K562 (cell line): ENCODE results near the gene BTBD1. TPM values are rescaled to one million over a fixed set of nuclear protein-coding genes. Genes with fewer than 3 reads are reported as not detected.
"Not testable (repeated sequence)": the region's sequence is repeated elsewhere in the genome, so short reads cannot be mapped to it uniquely, and the experiment has no call there.

Experiments
- ADNP ChIP-seq: fragments of 200-800 bp; sonication (Bioruptor generic); IDR thresholded peaks from 2 replicates; pipeline ENCODE4 v1.6.1; 2016; ENCODE audit warnings: missing genetic modification characterization, missing compliant biosample characterization
- CC2D1A ChIP-seq: fragments of 450-650 bp; IDR thresholded peaks from 2 replicates; pipeline ENCODE4 v1.6.1; 2017; ENCODE audit warnings: mild to moderate bottlenecking
- CEBPG ChIP-seq, 3 experiments: fragments of 200-800 bp in 1 of 3; sonication (Bioruptor generic) in 1 of 3; sonication (generic) in 1 of 3; formaldehyde crosslinking in 1 of 3; IDR thresholded peaks in 2 of 3; conservative IDR thresholded peaks in 1 of 3; 2 replicates each; pipeline versions ENCODE4 v1.6.1 to v1.8.0; 2016 to 2022; ENCODE audit warnings: missing compliant biosample characterization in 2 of 3, missing genetic modification characterization in 2 of 3, mild to moderate bottlenecking in 1 of 3, missing genetic modification reagents in 1 of 3
- DPF2 ChIP-seq: fragments of 450-650 bp; IDR thresholded peaks from 2 replicates; pipeline ENCODE4 v1.6.1; 2016
- EHMT2 ChIP-seq: fragments of 450-650 bp; IDR thresholded peaks from 2 replicates; pipeline ENCODE4 v1.6.1; 2018; ENCODE audit warnings: antibody characterized with exemption
- FOXM1 ChIP-seq, 2 experiments: fragments of 450-650 bp in 1 of 2; sonication (generic) in 1 of 2; formaldehyde crosslinking in 1 of 2; IDR thresholded peaks; 2 replicates each; pipeline versions ENCODE4 v1.6.1 to v1.9.0; 2017 to 2022; ENCODE audit warnings: low read depth in 2 of 2, mild to moderate bottlenecking in 2 of 2, missing genetic modification reagents in 1 of 2, moderate library complexity in 1 of 2
- GABPA ChIP-seq: fragments of 200-800 bp; sonication (Bioruptor generic); conservative IDR thresholded peaks from 2 replicates; pipeline ENCODE4 v1.6.1; 2016; ENCODE audit warnings: low read depth, missing genetic modification characterization, missing compliant biosample characterization
- GATA2 ChIP-seq: sonication (generic); formaldehyde crosslinking; IDR thresholded peaks from 2 replicates; pipeline ENCODE4 v1.4.0; 2020; ENCODE audit warnings: mild to moderate bottlenecking, missing genetic modification reagents
- MEF2A ChIP-seq: IDR thresholded peaks from 2 replicates; pipeline ENCODE4 v1.6.1; 2011; ENCODE audit warnings: low read depth, mild to moderate bottlenecking, low read length, moderate library complexity; ENCODE audit not compliant: control insufficient read depth
- MYC ChIP-seq, 2 experiments: fragments of 250-450 bp in 1 of 2; sonication (Bioruptor Pico) in 1 of 2; IDR thresholded peaks; 2 replicates each; pipeline versions ENCODE4 v1.5.1 to v1.6.1; 2012 to 2021; ENCODE audit warnings: low read depth in 2 of 2, borderline replicate concordance in 1 of 2, improper control_type of control experiment in 1 of 2, low read length in 1 of 2, mild to moderate bottlenecking in 1 of 2, moderate library complexity in 1 of 2
- NCOR1 ChIP-seq: fragments of 450-650 bp; IDR thresholded peaks from 2 replicates; pipeline ENCODE4 v1.6.1; 2016; ENCODE audit warnings: mild to moderate bottlenecking, moderate library complexity
- SMARCA4 ChIP-seq: fragments of 450-650 bp; IDR thresholded peaks from 2 replicates; pipeline ENCODE4 v1.6.1; 2016
- SMARCC2 ChIP-seq: fragments of 450-650 bp; IDR thresholded peaks from 2 replicates; pipeline ENCODE4 v1.6.1; 2017; ENCODE audit warnings: antibody characterized with exemption, moderate library complexity, mild to moderate bottlenecking, low read depth
- SP1 ChIP-seq: sonication (generic); formaldehyde crosslinking; IDR thresholded peaks from 2 replicates; pipeline ENCODE4 v1.8.1; 2022; ENCODE audit warnings: mild to moderate bottlenecking, missing genetic modification reagents
- TCF3 ChIP-seq: sonication (generic); formaldehyde crosslinking; IDR thresholded peaks from 2 replicates; pipeline ENCODE4 v1.4.0; 2020; ENCODE audit warnings: mild to moderate bottlenecking, missing genetic modification reagents
- ZNF121 ChIP-seq: sonication (generic); formaldehyde crosslinking; conservative IDR thresholded peaks from 2 replicates; pipeline ENCODE4 v1.8.0; 2022; ENCODE audit warnings: missing genetic modification reagents
- ZNF764 ChIP-seq: fragments of 250-450 bp; sonication (Bioruptor Pico); IDR thresholded peaks from 2 replicates; pipeline ENCODE4 v1.4.0; 2020; ENCODE audit warnings: low read depth, mild to moderate bottlenecking, moderate library complexity
- polyA plus RNA-seq, 8 experiments: library from polyadenylated mRNA; depleted of rRNA in 4 of 8; stranded (reverse) in 5 of 8; unstranded in 3 of 8; fragments of >200 nt; fragmentation: Nextera tagmentation in 2 of 8; fragmentation: Illumina TruSeq in 1 of 8; extraction: Ambion mirVana in 2 of 8; extraction: Trizol in 1 of 8; gene quantifications; 2 replicates each; pipeline versions ENCODE4 v1.2.1 to v1.2.3, GENCODE V29; 2011 to 2014; ENCODE audit warnings: inconsistent platforms in 1 of 8, missing spikeins in 1 of 8
- total RNA-seq, 7 experiments: library from RNA; depleted of rRNA in 6 of 7; stranded (reverse); fragments of >200 nt in 6 of 7; fragmentation: Illumina TruSeq in 2 of 7; extraction: Trizol in 2 of 7; gene quantifications; 2 replicates each; pipeline versions ENCODE4 v1.2.1 to v1.2.3, GENCODE V29; 2011 to 2021; ENCODE audit warnings: low replicate concordance in 1 of 7
- TF ChIP-seq, protein P1 (sequence below), 2 experiments: fragments of 450-650 bp; IDR thresholded peaks; 2 replicates each; pipeline ENCODE4 v1.6.1; 2018; ENCODE audit warnings: mild to moderate bottlenecking in 2 of 2, low read depth in 1 of 2; ENCODE audit not compliant: partially characterized antibody in 2 of 2

The BTBD1 gene
- total and polyA plus RNA-seq, 9 of the 15 experiments (the other 6 are each of a cell fraction or from before 2014, with no cell fraction given): 19.4 to 106 (median 90.4) TPM

DNA sequence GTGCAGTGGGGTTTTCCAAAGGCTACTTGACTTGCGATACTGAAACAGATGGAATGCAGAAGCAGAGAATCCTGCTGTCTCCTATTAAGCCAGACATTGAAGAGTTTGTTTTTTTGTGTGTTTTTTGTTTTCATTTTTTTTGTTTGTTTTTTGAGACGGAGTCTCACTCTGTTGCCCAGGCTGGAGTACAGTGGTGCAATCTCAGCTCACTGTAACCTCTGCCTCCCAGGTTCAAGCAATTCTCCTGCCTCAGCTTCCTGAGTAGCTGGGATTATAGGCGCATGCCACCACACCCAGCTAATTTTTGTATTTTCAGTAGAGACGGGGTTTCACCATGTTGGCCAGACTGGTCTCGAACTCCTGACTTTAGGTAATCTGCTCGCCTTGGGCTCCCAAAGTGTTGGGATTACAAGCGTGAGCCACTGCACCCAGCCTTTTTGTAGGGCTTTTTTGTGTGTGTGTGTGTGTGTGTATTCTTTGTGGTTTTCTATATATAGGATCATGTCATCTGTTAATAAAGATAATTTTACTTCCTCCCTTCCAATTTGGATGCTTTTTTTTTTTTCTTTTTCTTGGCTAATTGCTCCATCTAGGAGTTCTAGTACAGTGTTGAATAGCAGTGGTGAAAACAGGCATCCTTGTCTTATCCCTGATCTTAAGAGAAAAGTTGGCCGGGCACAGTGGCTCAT lies 19.0 kb upstream of the BTBD1 start (continued):
- TF ChIP-seq TCF3 (CRISPR knock-in tag): peak; percentile 83
- peak; percentile 9; the same call in 1 of the 2 replicates for TF ChIP-seq NCOR1
- TF ChIP-seq SMARCC2: peak; percentile 74; the same call in 1 of the 2 replicates
- TF ChIP-seq CEBPG (CRISPR knock-in tag; IDR thresholded peaks at IDR 0.05); FOXM1 (CRISPR knock-in tag; IDR thresholded peaks at IDR 0.05; ENCODE audit: low read depth); MYC (CRISPR knock-in tag; IDR thresholded peaks at IDR 0.05; ENCODE audit: borderline replicate concordance, low read depth): not testable (repeated sequence)
- 0 out of 4 replicates have a peak, but pooled peaks of 1 of the 2 experiments have one; percentile 6 for TF ChIP-seq CEBPG (tag; conservative IDR thresholded peaks at IDR 0.05 in 1 of 2, IDR thresholded peaks at IDR 0.05 in 1 of 2)
- 0 out of 2 replicates have a peak, but pooled peaks have one; percentile 36 for TF ChIP-seq GATA2 (CRISPR knock-in tag)
- TF ChIP-seq FOXM1 (IDR thresholded peaks at IDR 0.05; ENCODE audit: low read depth): peak; percentile 37; the same call in 1 of the 2 replicates
- 0 out of 2 replicates have a peak, but pooled peaks have one; percentile 27 for TF ChIP-seq EHMT2
- TF ChIP-seq SP1 (CRISPR knock-in tag): peak; percentile 32; the same call in 1 of the 2 replicates
- peak; percentile 40; the same call in 1 of the 2 replicates for TF ChIP-seq ZNF764 (CRISPR knock-in tag)
- TF ChIP-seq SMARCA4: peak; percentile 71; the same call in 1 of the 2 replicates
- TF ChIP-seq MYC (IDR thresholded peaks at IDR 0.05; ENCODE audit: low read depth, low read length): 0 out of 2 replicates have a peak, but pooled peaks have one; percentile 30
- 0 out of 2 replicates have a peak, but pooled peaks have one; percentile 30 for TF ChIP-seq CC2D1A
- peak; percentile 97 for TF ChIP-seq ADNP
- TF ChIP-seq DPF2: peak; percentile 40; the same call in 1 of the 2 replicates
- TF ChIP-seq GABPA (tag): 0 out of 2 replicates have a peak, but pooled peaks have one; percentile 22
- TF ChIP-seq ZNF121 (CRISPR knock-in tag): peak; percentile 93
- TF ChIP-seq, protein P1, sequence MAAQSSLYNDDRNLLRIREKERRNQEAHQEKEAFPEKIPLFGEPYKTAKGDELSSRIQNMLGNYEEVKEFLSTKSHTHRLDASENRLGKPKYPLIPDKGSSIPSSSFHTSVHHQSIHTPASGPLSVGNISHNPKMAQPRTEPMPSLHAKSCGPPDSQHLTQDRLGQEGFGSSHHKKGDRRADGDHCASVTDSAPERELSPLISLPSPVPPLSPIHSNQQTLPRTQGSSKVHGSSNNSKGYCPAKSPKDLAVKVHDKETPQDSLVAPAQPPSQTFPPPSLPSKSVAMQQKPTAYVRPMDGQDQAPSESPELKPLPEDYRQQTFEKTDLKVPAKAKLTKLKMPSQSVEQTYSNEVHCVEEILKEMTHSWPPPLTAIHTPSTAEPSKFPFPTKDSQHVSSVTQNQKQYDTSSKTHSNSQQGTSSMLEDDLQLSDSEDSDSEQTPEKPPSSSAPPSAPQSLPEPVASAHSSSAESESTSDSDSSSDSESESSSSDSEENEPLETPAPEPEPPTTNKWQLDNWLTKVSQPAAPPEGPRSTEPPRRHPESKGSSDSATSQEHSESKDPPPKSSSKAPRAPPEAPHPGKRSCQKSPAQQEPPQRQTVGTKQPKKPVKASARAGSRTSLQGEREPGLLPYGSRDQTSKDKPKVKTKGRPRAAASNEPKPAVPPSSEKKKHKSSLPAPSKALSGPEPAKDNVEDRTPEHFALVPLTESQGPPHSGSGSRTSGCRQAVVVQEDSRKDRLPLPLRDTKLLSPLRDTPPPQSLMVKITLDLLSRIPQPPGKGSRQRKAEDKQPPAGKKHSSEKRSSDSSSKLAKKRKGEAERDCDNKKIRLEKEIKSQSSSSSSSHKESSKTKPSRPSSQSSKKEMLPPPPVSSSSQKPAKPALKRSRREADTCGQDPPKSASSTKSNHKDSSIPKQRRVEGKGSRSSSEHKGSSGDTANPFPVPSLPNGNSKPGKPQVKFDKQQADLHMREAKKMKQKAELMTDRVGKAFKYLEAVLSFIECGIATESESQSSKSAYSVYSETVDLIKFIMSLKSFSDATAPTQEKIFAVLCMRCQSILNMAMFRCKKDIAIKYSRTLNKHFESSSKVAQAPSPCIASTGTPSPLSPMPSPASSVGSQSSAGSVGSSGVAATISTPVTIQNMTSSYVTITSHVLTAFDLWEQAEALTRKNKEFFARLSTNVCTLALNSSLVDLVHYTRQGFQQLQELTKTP (IDR thresholded peaks at IDR 0.05; ENCODE audit: low read depth in 1 of 2, partially characterized antibody in 2 of 2): peak in 1 of 2 experiments; percentile 40
- peak; percentile 84; the same call in 1 of the 2 replicates for TF ChIP-seq MEF2A
